ENCODE data around the gene F2RL2.

DNA sequence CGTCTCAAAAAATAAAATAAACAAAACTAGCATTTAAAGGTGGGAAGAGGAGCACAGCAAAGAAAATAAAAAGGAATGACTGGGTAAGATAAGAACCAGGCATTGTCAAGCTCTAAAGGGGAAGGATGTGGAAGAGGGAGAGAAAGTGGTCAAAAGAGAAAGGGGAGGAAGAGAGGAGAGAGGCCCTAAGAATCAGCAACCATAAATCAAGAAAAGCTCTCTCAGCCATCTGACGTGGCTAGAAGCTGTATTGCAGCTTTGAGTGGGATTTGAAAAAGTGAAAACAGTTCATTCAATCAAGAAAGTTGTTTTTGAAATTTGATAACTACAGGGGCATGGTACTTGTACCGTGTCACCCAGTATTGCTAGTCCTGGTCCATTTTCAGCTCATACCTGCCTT is 47.3 kb upstream of the F2RL2 start:
- TF ChIP-seq, protein P1, sequence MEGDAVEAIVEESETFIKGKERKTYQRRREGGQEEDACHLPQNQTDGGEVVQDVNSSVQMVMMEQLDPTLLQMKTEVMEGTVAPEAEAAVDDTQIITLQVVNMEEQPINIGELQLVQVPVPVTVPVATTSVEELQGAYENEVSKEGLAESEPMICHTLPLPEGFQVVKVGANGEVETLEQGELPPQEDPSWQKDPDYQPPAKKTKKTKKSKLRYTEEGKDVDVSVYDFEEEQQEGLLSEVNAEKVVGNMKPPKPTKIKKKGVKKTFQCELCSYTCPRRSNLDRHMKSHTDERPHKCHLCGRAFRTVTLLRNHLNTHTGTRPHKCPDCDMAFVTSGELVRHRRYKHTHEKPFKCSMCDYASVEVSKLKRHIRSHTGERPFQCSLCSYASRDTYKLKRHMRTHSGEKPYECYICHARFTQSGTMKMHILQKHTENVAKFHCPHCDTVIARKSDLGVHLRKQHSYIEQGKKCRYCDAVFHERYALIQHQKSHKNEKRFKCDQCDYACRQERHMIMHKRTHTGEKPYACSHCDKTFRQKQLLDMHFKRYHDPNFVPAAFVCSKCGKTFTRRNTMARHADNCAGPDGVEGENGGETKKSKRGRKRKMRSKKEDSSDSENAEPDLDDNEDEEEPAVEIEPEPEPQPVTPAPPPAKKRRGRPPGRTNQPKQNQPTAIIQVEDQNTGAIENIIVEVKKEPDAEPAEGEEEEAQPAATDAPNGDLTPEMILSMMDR (IDR thresholded peaks at IDR 0.05), result no peak
- TF ChIP-seq POLR2A (IDR thresholded peaks at IDR 0.05) (no peak), EP300 (IDR thresholded peaks at IDR 0.05) (no peak), POLR2AphosphoS5 (IDR thresholded peaks at IDR 0.05) (no peak)
